Measurements from ENCODE around the gene TSPAN9. TPM values are rescaled to one million over a fixed set of nuclear protein-coding genes. Genes with fewer than 3 reads are reported as not detected.

Gene TSPAN9
- polyA plus RNA-seq, 2 of the 4 experiments (the other 2 are of a cell fraction), result 12.4 to 16.1 TPM

DNA sequence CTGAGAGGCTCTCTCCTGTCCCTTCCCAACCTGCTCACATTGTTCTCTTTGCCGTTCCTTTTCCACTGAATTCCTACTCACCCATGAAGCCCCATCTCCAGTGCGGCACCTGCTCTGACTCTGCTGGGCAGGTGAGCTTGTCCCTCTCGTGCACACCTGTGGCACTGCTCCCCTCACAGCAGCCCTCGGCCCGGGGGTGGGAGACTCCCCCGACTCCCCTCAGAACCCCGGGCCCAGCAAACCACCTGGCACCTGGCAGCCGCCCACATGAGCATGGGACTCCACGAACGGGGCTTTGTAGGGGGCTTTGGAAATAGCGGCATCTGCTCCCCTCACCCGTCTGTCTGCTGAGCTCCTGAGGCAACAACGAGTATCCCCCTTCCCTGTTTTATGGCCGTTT, 251.4 kb downstream of the TSPAN9 start:
- CTCF ChIA-PET, result interaction anchor here (2.8 kb wide), 1 partner anchor 28 kb away, joined by 12 read pairs; no protein-coding TSS in a partner anchor
- DNase-seq (ENCODE audit: low read depth in 1 of 2, low spot score in 1 of 2) (no peak), ATAC-seq (no peak), FAIRE-seq (no peak)
- POLR2A ChIA-PET, result no interaction called here
- Histone ChIP-seq H3K27ac (no peak overlapping the region), H3K4me2 (no peak overlapping the region), H3K4me3 (no peak overlapping the region), H3K4me1 (no peaks in the 10 kb centered on the region), H3K9me3 (no peaks in the 10 kb centered on the region)
- TF ChIP-seq, protein P1, sequence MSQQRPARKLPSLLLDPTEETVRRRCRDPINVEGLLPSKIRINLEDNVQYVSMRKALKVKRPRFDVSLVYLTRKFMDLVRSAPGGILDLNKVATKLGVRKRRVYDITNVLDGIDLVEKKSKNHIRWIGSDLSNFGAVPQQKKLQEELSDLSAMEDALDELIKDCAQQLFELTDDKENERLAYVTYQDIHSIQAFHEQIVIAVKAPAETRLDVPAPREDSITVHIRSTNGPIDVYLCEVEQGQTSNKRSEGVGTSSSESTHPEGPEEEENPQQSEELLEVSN (IDR thresholded peaks at IDR 0.05; ENCODE audit: borderline replicate concordance, low read depth), result no peak
- TF ChIP-seq TFCP2L1 (CRISPR knock-in tag; IDR thresholded peaks at IDR 0.05), result no peak
- no peak for TF ChIP-seq MAFK (IDR thresholded peaks at IDR 0.05; ENCODE audit: partially characterized antibody)
- no peak for TF ChIP-seq HEYL (CRISPR knock-in tag; IDR thresholded peaks at IDR 0.05)
- no peak for TF ChIP-seq GATA3 (IDR thresholded peaks at IDR 0.05; ENCODE audit: borderline replicate concordance)
- no peak for TF ChIP-seq NFE2L2 (conservative IDR thresholded peaks at IDR 0.05; ENCODE audit: low read length)
- TF ChIP-seq NR3C1 (IDR thresholded peaks at IDR 0.05), result no peak
- no peak for TF ChIP-seq RNF2 (IDR thresholded peaks at IDR 0.05; ENCODE audit: borderline replicate concordance, low read depth)
- no peak for TF ChIP-seq MAZ (IDR thresholded peaks at IDR 0.05; ENCODE audit: borderline replicate concordance, low read depth, low read length)
- TF ChIP-seq BHLHE40 (IDR thresholded peaks at IDR 0.05; ENCODE audit: low read depth, low read length), result no peak
- TF ChIP-seq HOXB5 (CRISPR knock-in tag; IDR thresholded peaks at IDR 0.05), result no peak
- TF ChIP-seq MYC (IDR thresholded peaks at IDR 0.05; ENCODE audit: borderline replicate concordance, low read length), result no peak
- WGBS (ENCODE audit: missing lambda C conversion rate), result 18% methylated on average over 11 of the region's 14 CpGs

DNA sequence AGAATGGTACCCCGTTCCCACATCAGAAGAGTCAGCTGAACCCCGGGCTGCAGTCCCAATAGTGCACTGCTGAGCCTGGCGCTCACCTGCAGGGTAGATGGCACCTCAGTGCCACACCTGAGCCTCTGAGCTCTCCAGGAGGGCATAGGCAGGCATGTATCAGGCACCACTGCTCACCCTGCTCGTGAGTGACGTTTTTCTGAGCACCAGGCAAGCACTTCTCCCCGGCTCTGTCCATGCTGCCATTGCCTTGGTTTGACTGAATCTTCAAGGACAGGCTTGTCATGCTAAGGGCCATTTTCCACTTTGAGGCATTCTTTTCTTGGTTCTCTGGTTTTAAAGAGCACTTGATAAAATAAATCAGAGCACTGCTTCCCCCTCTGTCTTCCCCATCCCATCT, 252.2 kb downstream of the TSPAN9 start:
- POLR2A ChIA-PET, result no interaction called here
- H3K4me2 ChIP-seq, result no peak overlapping the region
- no peak overlapping the region for H3K4me3 ChIP-seq
- 2% methylated on average over 6 of the region's 6 CpGs for WGBS (ENCODE audit: missing lambda C conversion rate)
- TF ChIP-seq ZSCAN20 (CRISPR knock-in tag; IDR thresholded peaks at IDR 0.05) (no peak), MYC (IDR thresholded peaks at IDR 0.05; ENCODE audit: borderline replicate concordance, low read length) (no peak), JUNB (IDR thresholded peaks at IDR 0.05) (no peak), POLR2AphosphoS2 (conservative IDR thresholded peaks at IDR 0.05; ENCODE audit: low read length) (no peak), TP53 (CRISPR knock-in tag; IDR thresholded peaks at IDR 0.05) (no peak), RARB (CRISPR knock-in tag; IDR thresholded peaks at IDR 0.05) (no peak), FOSL2 (IDR thresholded peaks at IDR 0.05) (no peak), FOSL2 (CRISPR knock-in tag; IDR thresholded peaks at IDR 0.05) (no peak), GATA3 (IDR thresholded peaks at IDR 0.05; ENCODE audit: borderline replicate concordance) (no peak)
- no peak for FAIRE-seq
- H3K4me1 ChIP-seq, result no peaks in the 10 kb centered on the region
- H3K27ac ChIP-seq, result no peak overlapping the region
- no peaks in the 10 kb centered on the region for H3K9me3 ChIP-seq
- DNase-seq (ENCODE audit: low read depth in 1 of 2, low spot score in 1 of 2), result no peak
- no peak for ATAC-seq
- CTCF ChIA-PET, result interaction anchor here (1.7 to 2.8 kb wide), 2 partner anchors 29 to 475 kb away, joined by 5 to 12 read pairs; no protein-coding TSS in a partner anchor

DNA sequence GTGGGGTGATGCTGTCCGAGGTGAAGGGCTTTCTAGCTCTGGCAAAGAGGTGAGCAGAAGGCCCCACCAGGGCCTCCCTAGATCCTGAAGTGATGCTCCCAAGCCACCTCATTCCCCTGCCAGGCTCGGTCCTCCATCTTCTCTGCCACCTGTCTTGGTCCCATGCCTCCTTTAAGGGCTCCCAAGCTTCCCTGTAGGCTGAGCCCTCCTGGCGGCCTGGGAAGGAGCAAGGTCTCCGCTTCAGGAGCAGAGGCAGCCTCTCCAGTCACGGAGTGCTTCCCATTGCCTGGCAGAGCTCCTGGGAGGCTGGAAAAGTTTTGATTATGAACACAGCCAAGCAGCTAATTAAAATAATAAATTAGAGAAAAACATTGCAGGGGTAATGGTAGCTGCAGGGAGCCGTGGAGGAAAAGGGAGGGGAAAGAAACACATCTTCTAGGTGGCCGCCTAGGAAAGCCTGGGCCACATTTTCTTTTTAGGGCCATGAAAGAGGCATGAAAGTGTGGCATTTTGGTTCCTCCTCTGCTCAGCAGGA, 253.9 kb downstream of the TSPAN9 start:
- H3K4me2 ChIP-seq, result no peak overlapping the region

More for the DNA sequence above, 253.9 kb downstream of the TSPAN9 start:
- FAIRE-seq (no peak), ATAC-seq (no peak), DNase-seq (ENCODE audit: low read depth in 1 of 2, low spot score in 1 of 2) (no peak)
- WGBS (ENCODE audit: missing lambda C conversion rate), result 32% methylated on average over 7 of the region's 7 CpGs
- POLR2A ChIA-PET, result no interaction called here
- Histone ChIP-seq H3K27ac (no peak overlapping the region), H3K4me3 (no peak overlapping the region), H3K9me3 (no peaks in the 10 kb centered on the region), H3K4me1 (no peaks in the 10 kb centered on the region)
- TF ChIP-seq SREBF2 (IDR thresholded peaks at IDR 0.05), result no peak
- TF ChIP-seq ZFP36 (IDR thresholded peaks at IDR 0.05; ENCODE audit: borderline replicate concordance, partially characterized antibody), result no peak
- TF ChIP-seq POLR2AphosphoS2 (conservative IDR thresholded peaks at IDR 0.05; ENCODE audit: low read length), result no peak
- no peak for TF ChIP-seq JUN (IDR thresholded peaks at IDR 0.05)
- no peak for TF ChIP-seq GATA3 (IDR thresholded peaks at IDR 0.05; ENCODE audit: borderline replicate concordance)
- TF ChIP-seq, protein P2, sequence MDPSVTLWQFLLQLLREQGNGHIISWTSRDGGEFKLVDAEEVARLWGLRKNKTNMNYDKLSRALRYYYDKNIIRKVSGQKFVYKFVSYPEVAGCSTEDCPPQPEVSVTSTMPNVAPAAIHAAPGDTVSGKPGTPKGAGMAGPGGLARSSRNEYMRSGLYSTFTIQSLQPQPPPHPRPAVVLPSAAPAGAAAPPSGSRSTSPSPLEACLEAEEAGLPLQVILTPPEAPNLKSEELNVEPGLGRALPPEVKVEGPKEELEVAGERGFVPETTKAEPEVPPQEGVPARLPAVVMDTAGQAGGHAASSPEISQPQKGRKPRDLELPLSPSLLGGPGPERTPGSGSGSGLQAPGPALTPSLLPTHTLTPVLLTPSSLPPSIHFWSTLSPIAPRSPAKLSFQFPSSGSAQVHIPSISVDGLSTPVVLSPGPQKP (IDR thresholded peaks at IDR 0.05; ENCODE audit: low read depth, low read length), result no peak
- TF ChIP-seq CHD4 (IDR thresholded peaks at IDR 0.05; ENCODE audit: borderline replicate concordance), result no peak
- TF ChIP-seq, protein P3, sequence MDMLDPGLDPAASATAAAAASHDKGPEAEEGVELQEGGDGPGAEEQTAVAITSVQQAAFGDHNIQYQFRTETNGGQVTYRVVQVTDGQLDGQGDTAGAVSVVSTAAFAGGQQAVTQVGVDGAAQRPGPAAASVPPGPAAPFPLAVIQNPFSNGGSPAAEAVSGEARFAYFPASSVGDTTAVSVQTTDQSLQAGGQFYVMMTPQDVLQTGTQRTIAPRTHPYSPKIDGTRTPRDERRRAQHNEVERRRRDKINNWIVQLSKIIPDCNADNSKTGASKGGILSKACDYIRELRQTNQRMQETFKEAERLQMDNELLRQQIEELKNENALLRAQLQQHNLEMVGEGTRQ (IDR thresholded peaks at IDR 0.05), result no peak
- TF ChIP-seq TP53 (CRISPR knock-in tag; IDR thresholded peaks at IDR 0.05), result no peak
- no peak for TF ChIP-seq ZSCAN20 (CRISPR knock-in tag; IDR thresholded peaks at IDR 0.05)
- TF ChIP-seq, protein P4, sequence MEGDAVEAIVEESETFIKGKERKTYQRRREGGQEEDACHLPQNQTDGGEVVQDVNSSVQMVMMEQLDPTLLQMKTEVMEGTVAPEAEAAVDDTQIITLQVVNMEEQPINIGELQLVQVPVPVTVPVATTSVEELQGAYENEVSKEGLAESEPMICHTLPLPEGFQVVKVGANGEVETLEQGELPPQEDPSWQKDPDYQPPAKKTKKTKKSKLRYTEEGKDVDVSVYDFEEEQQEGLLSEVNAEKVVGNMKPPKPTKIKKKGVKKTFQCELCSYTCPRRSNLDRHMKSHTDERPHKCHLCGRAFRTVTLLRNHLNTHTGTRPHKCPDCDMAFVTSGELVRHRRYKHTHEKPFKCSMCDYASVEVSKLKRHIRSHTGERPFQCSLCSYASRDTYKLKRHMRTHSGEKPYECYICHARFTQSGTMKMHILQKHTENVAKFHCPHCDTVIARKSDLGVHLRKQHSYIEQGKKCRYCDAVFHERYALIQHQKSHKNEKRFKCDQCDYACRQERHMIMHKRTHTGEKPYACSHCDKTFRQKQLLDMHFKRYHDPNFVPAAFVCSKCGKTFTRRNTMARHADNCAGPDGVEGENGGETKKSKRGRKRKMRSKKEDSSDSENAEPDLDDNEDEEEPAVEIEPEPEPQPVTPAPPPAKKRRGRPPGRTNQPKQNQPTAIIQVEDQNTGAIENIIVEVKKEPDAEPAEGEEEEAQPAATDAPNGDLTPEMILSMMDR (IDR thresholded peaks at IDR 0.05), result no peak
- TF ChIP-seq MYC (IDR thresholded peaks at IDR 0.05; ENCODE audit: borderline replicate concordance, low read length), result no peak
- TF ChIP-seq RAD21 (conservative IDR thresholded peaks at IDR 0.05 in 1 of 2, IDR thresholded peaks at IDR 0.05 in 1 of 2), result no peak
- no peak for TF ChIP-seq TFCP2L1 (CRISPR knock-in tag; IDR thresholded peaks at IDR 0.05)
- TF ChIP-seq MAZ (IDR thresholded peaks at IDR 0.05; ENCODE audit: borderline replicate concordance, low read depth, low read length), result no peak
- no peak for TF ChIP-seq HOXB5 (CRISPR knock-in tag; IDR thresholded peaks at IDR 0.05)
- TF ChIP-seq MAFK (IDR thresholded peaks at IDR 0.05; ENCODE audit: partially characterized antibody), result no peak
- CTCF ChIA-PET, result interaction anchor here (1.7 to 5.7 kb wide), 4 partner anchors 25 to 473 kb away, joined by 3 to 22 read pairs (median 8); no protein-coding TSS in a partner anchor
